ENCODE measurements around the gene RRH.
"Not testable (repeated sequence)": the region's sequence is repeated elsewhere in the genome, so short reads cannot be mapped to it uniquely, and the experiment has no call there.

Gene RRH

DNA sequence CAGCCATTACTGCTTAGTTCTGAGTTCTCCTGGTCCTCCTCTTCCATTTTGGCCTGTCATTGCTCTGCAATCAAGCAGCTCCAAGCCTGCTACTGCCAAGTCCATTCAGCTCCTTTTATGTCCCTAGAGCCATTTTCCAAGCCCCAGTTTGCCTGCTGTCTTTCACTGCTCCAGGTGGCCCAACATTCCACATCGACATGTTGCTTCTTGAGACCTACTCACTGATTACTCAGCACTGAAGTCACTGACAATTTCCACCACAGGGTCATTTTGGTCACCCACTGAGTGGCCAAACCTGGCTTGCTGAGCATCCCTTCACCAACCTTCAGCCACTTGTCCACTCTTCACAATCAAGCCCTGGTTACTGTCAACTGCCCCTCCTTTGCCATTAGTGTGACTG is 47.3 kb downstream of the RRH start:
- H3K4me3 ChIP-seq (ENCODE audit: insufficient read depth, low read length, poor library complexity, severe bottlenecking), result no peak overlapping the region
- H3K9me2 ChIP-seq (replicated peaks; ENCODE audit: insufficient read depth, low read length), result no peaks in the 10 kb centered on the region
- H3K27me3 ChIP-seq (ENCODE audit: low read length), result no peaks in the 10 kb centered on the region
- H2AFZ ChIP-seq (ENCODE audit: low read depth, low read length, severe bottlenecking), result no peak overlapping the region
- H3F3A ChIP-seq (ENCODE audit: insufficient read depth), result no peaks in the 10 kb centered on the region
- no peak overlapping the region for H3K4me2 ChIP-seq (ENCODE audit: low read depth, low read length, poor library complexity, severe bottlenecking)
- no peak overlapping the region for H3K27ac ChIP-seq (ENCODE audit: low read depth, low read length)
- H3K36me3 ChIP-seq (ENCODE audit: low read length), result no peaks in the 10 kb centered on the region
- no peaks in the 10 kb centered on the region for H4K20me1 ChIP-seq (ENCODE audit: low read depth, low read length)
- no peaks in the 10 kb centered on the region for H3K9me3 ChIP-seq (ENCODE audit: insufficient read depth, low read length)
- no peak for TF ChIP-seq EZH2phosphoT487 (conservative IDR thresholded peaks at IDR 0.05; ENCODE audit: low read length)
- TF ChIP-seq CTCF (IDR thresholded peaks at IDR 0.05; ENCODE audit: insufficient read depth, low read length, poor library complexity, severe bottlenecking), result no peak
- no peak overlapping the region for H3K9ac ChIP-seq (ENCODE audit: low read length)
- no peaks in the 10 kb centered on the region for H3K79me2 ChIP-seq (ENCODE audit: insufficient read depth, low read length)

DNA sequence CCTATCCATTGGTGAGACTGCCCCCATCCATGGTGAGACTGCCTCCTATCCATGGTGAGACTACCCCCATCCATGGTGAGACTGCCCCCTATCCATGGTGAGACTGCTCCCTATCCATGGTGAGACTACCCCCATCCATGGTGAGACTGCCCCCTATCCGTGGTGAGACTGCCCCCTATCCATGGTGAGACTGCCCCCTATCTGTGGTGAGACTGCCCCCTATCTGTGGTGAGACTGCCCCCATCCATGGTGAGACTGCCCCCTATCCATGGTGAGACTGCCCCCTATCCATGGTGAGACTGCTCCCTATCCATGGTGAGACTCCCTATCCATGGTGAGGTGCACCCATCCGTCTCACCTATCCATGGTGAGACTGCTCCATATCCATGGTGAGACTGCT is 47.8 kb downstream of the RRH start:
- not testable (repeated sequence) for H4K20me1 ChIP-seq (ENCODE audit: low read depth, low read length)

GRCh38 chr4:109876634-109877265 is 49.0 kb downstream of the RRH start:
- H3K9ac ChIP-seq (ENCODE audit: low read length), result no peak overlapping the region
- H3K27me3 ChIP-seq (ENCODE audit: low read length), result no peaks in the 10 kb centered on the region
- H3K4me3 ChIP-seq (ENCODE audit: insufficient read depth, low read length, poor library complexity, severe bottlenecking), result no peak overlapping the region
- H4K20me1 ChIP-seq (ENCODE audit: low read depth, low read length), result no peaks in the 10 kb centered on the region
- no peaks in the 10 kb centered on the region for H3K9me3 ChIP-seq (ENCODE audit: insufficient read depth, low read length)
- no peaks in the 10 kb centered on the region for H3K79me2 ChIP-seq (ENCODE audit: insufficient read depth, low read length)
- no peak for TF ChIP-seq CTCF (IDR thresholded peaks at IDR 0.05; ENCODE audit: insufficient read depth, low read length, poor library complexity, severe bottlenecking)
- TF ChIP-seq EZH2phosphoT487 (conservative IDR thresholded peaks at IDR 0.05; ENCODE audit: low read length), result no peak
- no peaks in the 10 kb centered on the region for H3F3A ChIP-seq (ENCODE audit: insufficient read depth)
- no peak overlapping the region for H3K27ac ChIP-seq (ENCODE audit: low read depth, low read length)
- H2AFZ ChIP-seq (ENCODE audit: low read depth, low read length, severe bottlenecking), result no peak overlapping the region
- no peaks in the 10 kb centered on the region for H3K9me2 ChIP-seq (replicated peaks; ENCODE audit: insufficient read depth, low read length)
- H3K36me3 ChIP-seq (ENCODE audit: low read length), result no peaks in the 10 kb centered on the region
- H3K4me2 ChIP-seq (ENCODE audit: low read depth, low read length, poor library complexity, severe bottlenecking), result no peak overlapping the region

More for the DNA sequence above, 47.8 kb downstream of the RRH start:
- H3K27me3 ChIP-seq (ENCODE audit: low read length); H3K9me3 ChIP-seq (ENCODE audit: insufficient read depth, low read length); H3K27ac ChIP-seq (ENCODE audit: low read depth, low read length); H3K79me2 ChIP-seq (ENCODE audit: insufficient read depth, low read length); H2AFZ ChIP-seq (ENCODE audit: low read depth, low read length, severe bottlenecking); H3K9me2 ChIP-seq (replicated peaks; ENCODE audit: insufficient read depth, low read length); H3K9ac ChIP-seq (ENCODE audit: low read length); H3K4me3 ChIP-seq (ENCODE audit: insufficient read depth, low read length, poor library complexity, severe bottlenecking); H3K36me3 ChIP-seq (ENCODE audit: low read length); H3K4me2 ChIP-seq (ENCODE audit: low read depth, low read length, poor library complexity, severe bottlenecking); H3F3A ChIP-seq (ENCODE audit: insufficient read depth): not testable (repeated sequence)

GRCh38 chr4:109877400-109877799 is 49.6 kb downstream of the RRH start:
- H3K4me2 ChIP-seq (ENCODE audit: low read depth, low read length, poor library complexity, severe bottlenecking), result no peak overlapping the region
- H3K4me3 ChIP-seq (ENCODE audit: insufficient read depth, low read length, poor library complexity, severe bottlenecking), result no peak overlapping the region
- no peak overlapping the region for H3K9ac ChIP-seq (ENCODE audit: low read length)
- no peaks in the 10 kb centered on the region for H3K9me2 ChIP-seq (replicated peaks; ENCODE audit: insufficient read depth, low read length)
- no peaks in the 10 kb centered on the region for H3K27me3 ChIP-seq (ENCODE audit: low read length)
- no peak for TF ChIP-seq EZH2phosphoT487 (conservative IDR thresholded peaks at IDR 0.05; ENCODE audit: low read length)
- no peak for TF ChIP-seq CTCF (IDR thresholded peaks at IDR 0.05; ENCODE audit: insufficient read depth, low read length, poor library complexity, severe bottlenecking)
- H3K79me2 ChIP-seq (ENCODE audit: insufficient read depth, low read length), result no peaks in the 10 kb centered on the region
- no peaks in the 10 kb centered on the region for H3K36me3 ChIP-seq (ENCODE audit: low read length)
- no peaks in the 10 kb centered on the region for H3F3A ChIP-seq (ENCODE audit: insufficient read depth)
- no peak overlapping the region for H2AFZ ChIP-seq (ENCODE audit: low read depth, low read length, severe bottlenecking)
- no peaks in the 10 kb centered on the region for H4K20me1 ChIP-seq (ENCODE audit: low read depth, low read length)
- no peak overlapping the region for H3K27ac ChIP-seq (ENCODE audit: low read depth, low read length)
- no peaks in the 10 kb centered on the region for H3K9me3 ChIP-seq (ENCODE audit: insufficient read depth, low read length)
